ENCODE results near the gene FGF11.
"Not testable (repeated sequence)": the region's sequence is repeated elsewhere in the genome, so short reads cannot be mapped to it uniquely, and the experiment has no call there.

The FGF11 gene

GRCh38 chr17:7464081-7464480, 24.8 kb downstream of the FGF11 start:
- no peak for DNase-seq

- DNase-seq = no peak
Measured at GRCh38 chr17:7465597-7466275, 26.4 kb downstream of the FGF11 start.

- DNase-seq = no peak
Measured at GRCh38 chr17:7466318-7466638, 27.0 kb downstream of the FGF11 start.

GRCh38 chr17:7466639-7467341, 27.5 kb downstream of the FGF11 start:
- DNase-seq = no peak

GRCh38 chr17:7467498-7467897, 28.2 kb downstream of the FGF11 start:
- DNase-seq = no peak

GRCh38 chr17:7468290-7468689, 29.0 kb downstream of the FGF11 start:
- no peak for DNase-seq

GRCh38 chr17:7468804-7469389, 29.6 kb downstream of the FGF11 start:
- no peak for DNase-seq

- DNase-seq = not testable (repeated sequence)
Measured at GRCh38 chr17:7469843-7470242, 30.5 kb downstream of the FGF11 start.

GRCh38 chr17:7470457-7470973, 31.2 kb downstream of the FGF11 start:
- DNase-seq = not testable (repeated sequence)

GRCh38 chr17:7471729-7472128, 32.4 kb downstream of the FGF11 start:
- DNase-seq = no peak

- not testable (repeated sequence) for DNase-seq
Measured at GRCh38 chr17:7474767-7475166, 35.5 kb downstream of the FGF11 start.

GRCh38 chr17:7475764-7476422, 36.6 kb downstream of the FGF11 start:
- DNase-seq = no peak

- DNase-seq = no peak
Measured at GRCh38 chr17:7476494-7476893, 37.2 kb downstream of the FGF11 start.

GRCh38 chr17:7476951-7477350, 37.6 kb downstream of the FGF11 start:
- DNase-seq = no peak

- no peak for DNase-seq
Measured at GRCh38 chr17:7477392-7478275, 38.3 kb downstream of the FGF11 start.

- DNase-seq = no peak
Measured at GRCh38 chr17:7478276-7479212, 39.2 kb downstream of the FGF11 start.

- DNase-seq = no peak
Measured at GRCh38 chr17:7479213-7480088, 40.1 kb downstream of the FGF11 start, which contains the start of gene ZBTB4. TSS of gene ZBTB4 (minus strand) at chr17:7479631. CDS start at chr17:7466801, 12,830 bp downstream.

GRCh38 chr17:7480089-7480384, 40.7 kb downstream of the FGF11 start:
- no peak for DNase-seq

GRCh38 chr17:7481275-7481674, 42.0 kb downstream of the FGF11 start, which contains the start of gene SLC35G6:
TSS of gene SLC35G6 (plus strand) at chr17:7481446. CDS start at chr17:7481517, 71 bp downstream.
- not testable (repeated sequence) for DNase-seq

Measured in GOT3 (cell line).